PC-9 (cell line): ENCODE measurements around the gene AUTS2.

Experiments
- CTCF ChIP-seq: fragments of 200-600 bp; sonication (generic); conservative IDR thresholded peaks from 2 replicates; pipeline ENCODE4 v1.6.1; 2017; ENCODE audit warnings: mixed run types, antibody characterized with exemption, mild to moderate bottlenecking, moderate library complexity
- EZH2 ChIP-seq: fragments of 200-600 bp; sonication (generic); IDR thresholded peaks from 2 replicates; pipeline ENCODE4 v1.8.0; 2017; ENCODE audit warnings: antibody characterized with exemption, low read depth

- no peak for TF ChIP-seq EZH2
- no peak for TF ChIP-seq CTCF
Measured at GRCh38 chr7:69651101-69651590, 52.9 kb downstream of the AUTS2 start.
